ENCODE data around the gene TBC1D12.

DNA sequence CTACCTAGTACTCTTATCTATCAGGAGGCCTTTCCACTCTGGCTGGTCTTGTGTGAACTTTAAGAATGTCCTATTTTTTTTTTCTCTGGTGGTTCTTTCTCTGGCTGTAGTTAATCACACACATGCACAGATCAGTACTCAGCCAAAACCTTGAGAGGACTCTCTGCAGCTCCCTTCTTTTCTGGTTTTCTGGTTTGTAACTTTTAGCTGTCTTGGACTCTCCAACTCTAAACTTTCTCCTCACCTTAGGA is 88.4 kb downstream of the TBC1D12 start:
- TF ChIP-seq, protein P1, sequence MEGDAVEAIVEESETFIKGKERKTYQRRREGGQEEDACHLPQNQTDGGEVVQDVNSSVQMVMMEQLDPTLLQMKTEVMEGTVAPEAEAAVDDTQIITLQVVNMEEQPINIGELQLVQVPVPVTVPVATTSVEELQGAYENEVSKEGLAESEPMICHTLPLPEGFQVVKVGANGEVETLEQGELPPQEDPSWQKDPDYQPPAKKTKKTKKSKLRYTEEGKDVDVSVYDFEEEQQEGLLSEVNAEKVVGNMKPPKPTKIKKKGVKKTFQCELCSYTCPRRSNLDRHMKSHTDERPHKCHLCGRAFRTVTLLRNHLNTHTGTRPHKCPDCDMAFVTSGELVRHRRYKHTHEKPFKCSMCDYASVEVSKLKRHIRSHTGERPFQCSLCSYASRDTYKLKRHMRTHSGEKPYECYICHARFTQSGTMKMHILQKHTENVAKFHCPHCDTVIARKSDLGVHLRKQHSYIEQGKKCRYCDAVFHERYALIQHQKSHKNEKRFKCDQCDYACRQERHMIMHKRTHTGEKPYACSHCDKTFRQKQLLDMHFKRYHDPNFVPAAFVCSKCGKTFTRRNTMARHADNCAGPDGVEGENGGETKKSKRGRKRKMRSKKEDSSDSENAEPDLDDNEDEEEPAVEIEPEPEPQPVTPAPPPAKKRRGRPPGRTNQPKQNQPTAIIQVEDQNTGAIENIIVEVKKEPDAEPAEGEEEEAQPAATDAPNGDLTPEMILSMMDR (conservative IDR thresholded peaks at IDR 0.05; ENCODE audit: low read length): no peak
- no peak for TF ChIP-seq EZH2phosphoT487 (IDR thresholded peaks at IDR 0.05; ENCODE audit: borderline replicate concordance, low read depth, low read length)

Measured in OCI-LY7 (cell line).